ENCODE measurements around the gene ABCA4. TPM values are rescaled to one million over a fixed set of nuclear protein-coding genes. Genes with fewer than 3 reads are reported as not detected.

Gene ABCA4
- total and polyA plus RNA-seq, 2 of the 8 experiments (the other 6 are each of a cell fraction or from before 2014, with no cell fraction given): 0.06 TPM; not detected in 1

DNA sequence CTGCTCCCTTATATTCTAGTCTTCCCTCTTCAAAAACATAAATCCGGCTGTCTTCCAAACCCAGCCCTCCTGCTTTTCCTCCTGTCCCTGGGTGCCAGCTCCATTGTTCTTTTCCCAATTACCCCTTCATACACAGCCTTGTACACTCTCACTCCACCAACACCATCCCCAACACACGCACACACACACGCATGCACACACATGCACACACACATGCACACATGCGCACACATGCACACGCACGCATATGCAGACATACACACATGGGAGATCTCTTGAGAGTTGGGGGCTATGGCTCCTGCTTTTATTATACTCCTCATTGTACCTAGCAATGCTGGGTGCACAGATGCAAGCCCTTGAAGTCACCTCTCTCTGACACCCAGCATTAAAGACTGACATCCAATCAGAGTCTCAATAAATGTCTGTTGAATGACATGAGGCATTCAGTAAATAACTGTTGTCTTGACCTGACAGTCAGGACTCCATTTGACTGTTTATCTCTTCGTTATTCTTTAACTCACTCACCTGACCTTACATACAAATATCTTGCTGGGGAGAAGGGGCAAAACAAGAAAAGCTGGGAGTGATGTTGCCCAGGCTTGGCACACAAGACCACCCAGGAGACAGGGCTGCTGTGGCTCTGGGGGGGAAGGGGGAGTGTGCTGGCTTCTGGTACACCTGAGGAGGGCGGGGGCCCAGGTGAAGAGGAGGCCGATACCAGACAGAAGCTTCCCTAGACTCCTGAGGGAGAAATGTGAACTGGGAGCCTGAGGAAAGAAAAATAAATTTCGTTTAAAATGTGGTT lies 16.0 kb downstream of the ABCA4 start:
- H3K23me2 ChIP-seq (ENCODE audit: low read depth, low read length): peaks cover 2% of the 10 kb centered on the region; the same call in 1 of the 2 replicates
- POLR2A ChIA-PET (ENCODE audit: partially characterized antibody): no interaction called here
- no peak overlapping the region for H3K14ac ChIP-seq (ENCODE audit: insufficient read length)
- peak overlapping the region; percentile 62; the same call in 1 of the 2 replicates for H2BK20ac ChIP-seq (ENCODE audit: low read length)
- H3K18ac ChIP-seq (ENCODE audit: extremely low read depth, low read length): no peak overlapping the region
- H2BK15ac ChIP-seq (ENCODE audit: low read length): no peak overlapping the region
- H4K91ac ChIP-seq (replicated peaks; ENCODE audit: insufficient read length, low read length): no peak overlapping the region
- H2BK12ac ChIP-seq (ENCODE audit: low read depth, low read length): peak overlapping the region; percentile 95; the same call in 1 of the 2 replicates
- H2AFZ ChIP-seq (ENCODE audit: low read length): no peak overlapping the region
- TF ChIP-seq ATF3 (IDR thresholded peaks at IDR 0.05; ENCODE audit: insufficient read depth, low read depth, low read length) (no peak), RBBP5 (IDR thresholded peaks at IDR 0.05; ENCODE audit: borderline replicate concordance, low read depth, low read length) (0 out of 2 replicates have a peak, but pooled peaks have one; percentile 22)
- peak overlapping the region in 1 of 4 experiments; percentile 29; a peak in 1 of 8 replicates for H3K4me3 ChIP-seq (ENCODE audit: extremely low read depth in 1 of 4, insufficient read depth in 2 of 4, low read depth in 3 of 4, low read length in 4 of 4)
- H3K4me1 ChIP-seq (replicated peaks in 1 of 4; ENCODE audit: control insufficient read depth in 3 of 4, insufficient read depth in 4 of 4, low read length in 3 of 4): peaks cover 0 to 13% (median 7%) of the 10 kb centered on the region in 4 experiments; a peak in 6 of 7 replicates
- H2AK5ac ChIP-seq (ENCODE audit: low read depth, low read length): peak overlapping the region; percentile 95
- no peak overlapping the region for H3K9ac ChIP-seq (replicated peaks in 1 of 4; ENCODE audit: extremely low read depth in 1 of 4, low read depth in 3 of 4, low read length in 3 of 4)
- no peak overlapping the region; the same call in 1 of the 2 replicates for H4K8ac ChIP-seq (ENCODE audit: extremely low read depth, insufficient read depth, low read length)
- H3K79me1 ChIP-seq (ENCODE audit: low read depth, low read length): no peaks in the 10 kb centered on the region
- no peak overlapping the region for H4K5ac ChIP-seq (ENCODE audit: insufficient read length, low read depth, low read length)
- H3K23ac ChIP-seq (ENCODE audit: insufficient read length): no peak overlapping the region
- no peak overlapping the region for H3K56ac ChIP-seq (replicated peaks; ENCODE audit: insufficient read length, low read depth, low read length)
- no peak overlapping the region for H2BK120ac ChIP-seq (replicated peaks; ENCODE audit: low read depth, low read length)
- H3K9me3 ChIP-seq (ENCODE audit: insufficient read depth in 2 of 2, low read depth in 1 of 2, low read length in 1 of 2): no peaks in the 10 kb centered on the region
- H3K4ac ChIP-seq (replicated peaks; ENCODE audit: insufficient read length, low read depth, low read length): no peak overlapping the region
- FAIRE-seq (no peak), DNase-seq (ENCODE audit: low read depth in 1 of 2, low spot score in 2 of 2) (no peak)
- H2BK5ac ChIP-seq (ENCODE audit: low read depth, low read length): peak overlapping the region; percentile 14; the same call in 1 of the 2 replicates
- no peak overlapping the region for H3K27ac ChIP-seq (ENCODE audit: low read depth, low read length)
- CTCF ChIA-PET (ENCODE audit: partially characterized antibody): interaction anchor here (0.6 to 4.1 kb wide), 5 partner anchors 42 to 230 kb away, joined by 3 to 20 read pairs (median 3); no protein-coding TSS in a partner anchor
- no peaks in the 10 kb centered on the region for H3K79me2 ChIP-seq (ENCODE audit: control insufficient read depth in 1 of 2, insufficient read depth in 2 of 2, low read length in 2 of 2)
- H3K36me3 ChIP-seq (ENCODE audit: control insufficient read depth in 2 of 4, insufficient read depth in 4 of 4, low read length in 3 of 4): no peaks in the 10 kb centered on the region
- H3K27me3 ChIP-seq (replicated peaks in 1 of 4; ENCODE audit: control insufficient read depth in 3 of 4, extremely low read depth in 1 of 4, insufficient read depth in 3 of 4, low read length in 3 of 4): peaks cover 0 to 5% (median 2%) of the 10 kb centered on the region in 4 experiments; a peak in 3 of 7 replicates
- peak overlapping the region in 1 of 2 experiments; percentile 25; a peak in 2 of 4 replicates for H3K4me2 ChIP-seq (ENCODE audit: insufficient read depth in 1 of 2, low read depth in 2 of 2, low read length in 2 of 2)
- H4K20me1 ChIP-seq (replicated peaks in 1 of 2; ENCODE audit: control insufficient read depth in 1 of 2, insufficient read depth in 2 of 2, low read length in 2 of 2): no peaks in the 10 kb centered on the region
- 81 to 100% methylated on average over 1 to 9 of the region's 10 CpGs for WGBS, 2 experiments (ENCODE audit: extremely low coverage in 1 of 2, insufficient coverage in 1 of 2, insufficient read length in 1 of 2, insufficient replicate concordance in 2 of 2, low coverage in 1 of 2, low lambda C conversion rate in 2 of 2, missing lambda C conversion rate in 1 of 2)
